ENCODE data around the gene INAVA.
"Not testable (repeated sequence)": the region's sequence is repeated elsewhere in the genome, so short reads cannot be mapped to it uniquely, and the experiment has no call there.

Gene INAVA

GRCh38 chr1:200923601-200924000, 28.9 kb downstream of the INAVA start:
- no peak for DNase-seq

- peak; percentile 70 to 72 for DNase-seq
These were observed 31.1 kb downstream of the INAVA start for GRCh38 chr1:200925831-200926230.

- no peak for DNase-seq
These were observed 35.0 kb downstream of the INAVA start for GRCh38 chr1:200929530-200930278.

- not testable (repeated sequence) for DNase-seq
These were observed 35.6 kb downstream of the INAVA start for GRCh38 chr1:200930285-200930684.

GRCh38 chr1:200931776-200932175, 37.1 kb downstream of the INAVA start:
- no peak for DNase-seq

GRCh38 chr1:200934676-200935245, 40.1 kb downstream of the INAVA start:
- DNase-seq, result no peak

GRCh38 chr1:200935286-200935962, 40.7 kb downstream of the INAVA start:
- not testable (repeated sequence) for DNase-seq

GRCh38 chr1:200938955-200939354, 44.3 kb downstream of the INAVA start:
- peak; percentile 91 to 92 for DNase-seq

GRCh38 chr1:200945111-200945510, 50.4 kb downstream of the INAVA start:
- DNase-seq, result no peak

- peak in 1 of 2 experiments; percentile 6 for DNase-seq
These were observed 52.4 kb downstream of the INAVA start for GRCh38 chr1:200947059-200947566.

GRCh38 chr1:200949626-200950025, 54.9 kb downstream of the INAVA start:
- DNase-seq, result no peak

GRCh38 chr1:200951016-200951415, 56.3 kb downstream of the INAVA start:
- DNase-seq, result no peak

- DNase-seq, result no peak
These were observed 59.7 kb downstream of the INAVA start for GRCh38 chr1:200954434-200954833.

GRCh38 chr1:200958597-200958996, 63.9 kb downstream of the INAVA start:
- no peak for DNase-seq

GRCh38 chr1:200959411-200959921, 64.8 kb downstream of the INAVA start:
- DNase-seq, result no peak

- no peak for DNase-seq
These were observed 65.7 kb downstream of the INAVA start for GRCh38 chr1:200960236-200960947.

GRCh38 chr1:200960948-200961340, 66.2 kb downstream of the INAVA start:
- DNase-seq, result no peak

- DNase-seq, result not testable (repeated sequence)
These were observed 67.5 kb downstream of the INAVA start for GRCh38 chr1:200962151-200962550.

- no peak for DNase-seq
These were observed 67.9 kb downstream of the INAVA start for GRCh38 chr1:200962631-200963030.

- no peak for DNase-seq
These were observed 68.4 kb downstream of the INAVA start for GRCh38 chr1:200963076-200963475.

GRCh38 chr1:200963888-200964287, 69.2 kb downstream of the INAVA start:
- not testable (repeated sequence) for DNase-seq

All from Kasumi-1 (cell line).